B cell (primary cell): ENCODE measurements around the gene C3AR1. TPM values are rescaled to one million over a fixed set of nuclear protein-coding genes. Genes with fewer than 3 reads are reported as not detected.

Experiments used
- ATAC-seq: fragments of 200-7000 bp; cut with Tn5 transposase; one replicate; pipeline ENCODE4 v1.10.0; 2021; ENCODE audit warnings: low read depth, mild to moderate bottlenecking, moderate number of reproducible peaks, moderate library complexity
- CTCF ChIA-PET: fragments of 350-600 bp; sonication (Branson Sonifier 250); formaldehyde crosslinking; loops from one replicate; lab custom pipeline; 2021; ENCODE audit warnings: antibody characterized with exemption, inconsistent platforms; lab: Charles Lee
- POLR2A ChIA-PET: fragments of 350-600 bp; sonication (Branson Sonifier 250); formaldehyde crosslinking; loops from one replicate; lab custom pipeline; 2021; ENCODE audit warnings: antibody characterized with exemption; lab: Charles Lee
- DNase-seq: peaks from one replicate; pipeline ENCODE4 v3.0.0; 2013
- H2AFZ ChIP-seq: 2 replicates; pipeline ENCODE4 v1.6.1; 2012; ENCODE audit warnings: mild to moderate bottlenecking, low read depth, low read length; ENCODE audit not compliant: insufficient read depth, poor library complexity, severe bottlenecking
- H3K27ac ChIP-seq, 2 donors: 1 replicate in 1 of 2; 2 replicates in 1 of 2; pipeline ENCODE4 v1.5.1; 2012 to 2013; ENCODE audit warnings: low read length in 2 of 2, mild to moderate bottlenecking in 2 of 2, moderate library complexity in 1 of 2
- H3K27me3 ChIP-seq, 4 experiments: fragments of 200-600 bp in 1 of 4; sonication (generic) in 1 of 4; replicated peaks in 1 of 4; 1 replicate in 2 of 4; 2 replicates in 2 of 4; pipeline versions ENCODE4 v1.6.1 to v1.7.0; 2013 to 2016; ENCODE audit warnings: low read length in 3 of 4, mild to moderate bottlenecking in 2 of 4, mixed read lengths in 1 of 4, moderate library complexity in 1 of 4; ENCODE audit not compliant: insufficient read depth in 4 of 4, control insufficient read depth in 3 of 4; ENCODE audit errors: control extremely low read depth in 1 of 4
- H3K36me3 ChIP-seq, 2 experiments: replicated peaks in 1 of 2; 1 replicate in 1 of 2; 2 replicates in 1 of 2; pipeline versions ENCODE4 v1.6.1 to v1.7.1; 2013; ENCODE audit warnings: low read length in 1 of 2; ENCODE audit not compliant: insufficient read depth in 2 of 2, control insufficient read depth in 1 of 2; ENCODE audit errors: control extremely low read depth in 1 of 2, extremely low read depth in 1 of 2
- H3K4me1 ChIP-seq, 2 donors: fragments of 200-600 bp in 1 of 2; sonication (generic) in 1 of 2; 1 replicate in 1 of 2; 2 replicates in 1 of 2; pipeline versions ENCODE4 v1.5.1 to v1.6.1; 2013 to 2017; ENCODE audit warnings: low read length in 2 of 2; ENCODE audit not compliant: control insufficient read depth in 2 of 2, insufficient read depth in 2 of 2
- H3K4me2 ChIP-seq: replicated peaks from 2 replicates; pipeline ENCODE3; 2012; ENCODE audit warnings: mild to moderate bottlenecking, low read depth, low read length; ENCODE audit not compliant: poor library complexity, severe bottlenecking
- H3K4me3 ChIP-seq, 5 experiments: fragments of 200-600 bp in 1 of 5; sonication (generic) in 1 of 5; 1 replicate in 3 of 5; 2 replicates in 2 of 5; pipeline versions ENCODE4 v1.5.1 to v1.7.0; 2011 to 2016; ENCODE audit warnings: low read length in 4 of 5, mild to moderate bottlenecking in 4 of 5, low read depth in 2 of 5, control low read depth in 1 of 5, moderate library complexity in 1 of 5; ENCODE audit not compliant: insufficient read depth in 1 of 5; ENCODE audit errors: control extremely low read depth in 1 of 5, extremely low read depth in 1 of 5
- H3K79me2 ChIP-seq: fragments of 200-600 bp; sonication (generic); one replicate; pipeline ENCODE4 v1.6.0; 2016; ENCODE audit warnings: low read length; ENCODE audit not compliant: control insufficient read depth, insufficient read depth
- H3K9ac ChIP-seq: fragments of 200-600 bp; sonication (generic); 2 replicates; pipeline ENCODE4 v1.6.1; 2017; ENCODE audit warnings: mild to moderate bottlenecking, low read length, moderate library complexity
- H3K9me3 ChIP-seq, 3 donors: one replicate each; pipeline versions ENCODE4 v1.6.1 to v1.7.1; 2013; ENCODE audit warnings: low read length in 2 of 3; ENCODE audit not compliant: control insufficient read depth in 2 of 3, insufficient read depth in 1 of 3; ENCODE audit errors: control extremely low read depth in 1 of 3
- H4K20me1 ChIP-seq: 2 replicates; pipeline ENCODE4 v1.6.0; 2012; ENCODE audit warnings: mild to moderate bottlenecking, low read length; ENCODE audit not compliant: insufficient read depth, control insufficient read depth, poor library complexity, severe bottlenecking
- H3K27ac Mint-ChIP-seq: one replicate; pipeline ENCODE4 v1.8.0; 2021; ENCODE audit warnings: mixed read lengths
- H3K27me3 Mint-ChIP-seq: one replicate; pipeline ENCODE4 v1.8.0; 2021; ENCODE audit warnings: mixed read lengths
- H3K4me1 Mint-ChIP-seq: one replicate; pipeline ENCODE4 v1.8.0; 2021; ENCODE audit warnings: mixed read lengths
- H3K4me3 Mint-ChIP-seq: one replicate; pipeline ENCODE4 v1.8.0; 2021; ENCODE audit warnings: mixed read lengths
- H3K9me3 Mint-ChIP-seq: one replicate; pipeline ENCODE4 v1.8.0; 2022; ENCODE audit warnings: mixed read lengths; ENCODE audit not compliant: insufficient read depth
- EZH2 ChIP-seq: IDR thresholded peaks from 2 replicates; pipeline ENCODE4 v1.6.1; 2012; ENCODE audit warnings: borderline replicate concordance, low read depth, mild to moderate bottlenecking, moderate library complexity, low read length; ENCODE audit not compliant: insufficient read depth, poor library complexity, severe bottlenecking
- WGBS: methylation state at CpG from one replicate; pipeline ENCODE4 v1.1.5; 2013; ENCODE audit warnings: missing lambda C conversion rate; ENCODE audit not compliant: insufficient coverage; 5-methylcytosine and 5-hydroxymethylcytosine counted together
- intact Hi-C: fragments of 100-400 bp; cut with micrococcal nuclease; formaldehyde crosslinking; loops from one replicate; pipeline ENCODE4 v1.10.0; 2022
- polyA plus RNA-seq: library from polyadenylated mRNA; depleted of rRNA; stranded (reverse); fragments of >200 nt; gene quantifications from 2 replicates; pipeline ENCODE4 v1.2.3, GENCODE V29; 2012
- total RNA-seq, 2 donors: library from RNA; stranded (reverse); fragments of 120-200 nt in 1 of 2; gene quantifications; 1 replicate in 1 of 2; 2 replicates in 1 of 2; pipeline versions ENCODE4 v1.2.3 to v1.2.4, GENCODE V29; 2013 to 2022
- TF ChIP-seq, protein P1 (sequence below): fragments of 200-600 bp; IDR thresholded peaks from one replicate; pipeline ENCODE4 v1.8.0; 2022; ENCODE audit warnings: antibody characterized with exemption, mild to moderate bottlenecking

The C3AR1 gene
- total and polyA plus RNA-seq, 2 donors (not counting 1 experiment from before 2014, with no cell fraction given): 0.13 to 0.64 TPM

DNA sequence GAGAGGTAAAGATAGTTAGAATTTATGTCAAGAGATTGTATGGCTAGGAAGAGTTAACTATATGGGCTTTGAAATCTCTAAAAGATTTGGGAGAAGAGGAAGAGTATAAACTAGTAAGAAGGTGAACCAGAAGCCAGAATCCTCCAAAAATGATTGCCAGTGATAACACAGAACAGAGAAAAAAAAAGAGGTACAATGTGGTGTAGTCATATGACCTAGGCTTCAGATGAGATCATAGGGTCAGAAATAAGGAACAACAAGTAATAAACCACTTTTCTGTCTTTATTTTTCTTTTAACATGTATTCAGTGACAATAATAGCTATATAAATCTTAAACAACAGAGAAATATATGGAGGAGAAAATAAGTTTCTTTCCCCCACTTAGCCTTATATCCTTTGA, 14.0 kb upstream of the C3AR1 start:
- ChIA-PET CTCF (interaction anchor here (0.8 to 1.0 kb wide), 2 partner anchors 34 to 42 kb away, joined by 3 to 6 read pairs; no protein-coding TSS in a partner anchor), POLR2A (interaction anchor here (1.0 kb wide), 1 partner anchor 53 kb away, joined by 3 read pairs; no protein-coding TSS in a partner anchor)
- no peaks in the 10 kb centered on the region for H3K36me3 ChIP-seq
- H3K4me3 ChIP-seq: no peak overlapping the region
- no peaks in the 10 kb centered on the region for H3K9me3 ChIP-seq
- no peak overlapping the region for H3K9ac ChIP-seq
- H3K4me2 ChIP-seq: peak overlapping the region; percentile 79
- TF ChIP-seq EZH2: no peak
- TF ChIP-seq, protein P1, sequence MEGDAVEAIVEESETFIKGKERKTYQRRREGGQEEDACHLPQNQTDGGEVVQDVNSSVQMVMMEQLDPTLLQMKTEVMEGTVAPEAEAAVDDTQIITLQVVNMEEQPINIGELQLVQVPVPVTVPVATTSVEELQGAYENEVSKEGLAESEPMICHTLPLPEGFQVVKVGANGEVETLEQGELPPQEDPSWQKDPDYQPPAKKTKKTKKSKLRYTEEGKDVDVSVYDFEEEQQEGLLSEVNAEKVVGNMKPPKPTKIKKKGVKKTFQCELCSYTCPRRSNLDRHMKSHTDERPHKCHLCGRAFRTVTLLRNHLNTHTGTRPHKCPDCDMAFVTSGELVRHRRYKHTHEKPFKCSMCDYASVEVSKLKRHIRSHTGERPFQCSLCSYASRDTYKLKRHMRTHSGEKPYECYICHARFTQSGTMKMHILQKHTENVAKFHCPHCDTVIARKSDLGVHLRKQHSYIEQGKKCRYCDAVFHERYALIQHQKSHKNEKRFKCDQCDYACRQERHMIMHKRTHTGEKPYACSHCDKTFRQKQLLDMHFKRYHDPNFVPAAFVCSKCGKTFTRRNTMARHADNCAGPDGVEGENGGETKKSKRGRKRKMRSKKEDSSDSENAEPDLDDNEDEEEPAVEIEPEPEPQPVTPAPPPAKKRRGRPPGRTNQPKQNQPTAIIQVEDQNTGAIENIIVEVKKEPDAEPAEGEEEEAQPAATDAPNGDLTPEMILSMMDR: no peak
- H3K27ac Mint-ChIP-seq: peak overlapping the region; percentile 50
- ATAC-seq: no peak
- peak overlapping the region; percentile 44 for H3K4me3 Mint-ChIP-seq
- no peaks in the 10 kb centered on the region for H4K20me1 ChIP-seq
- H3K9me3 Mint-ChIP-seq: no peaks in the 10 kb centered on the region
- peaks cover 31% of the 10 kb centered on the region in 2 donors for H3K4me1 ChIP-seq
- peaks cover 67% of the 10 kb centered on the region for H3K79me2 ChIP-seq
- intact Hi-C loops: no loop called here
- no peaks in the 10 kb centered on the region for H3K27me3 ChIP-seq
- peaks cover 52% of the 10 kb centered on the region for H3K4me1 Mint-ChIP-seq
- H3K27me3 Mint-ChIP-seq: no peaks in the 10 kb centered on the region
- peak; percentile 71 for DNase-seq
- peak overlapping the region; percentile 27 for H2AFZ ChIP-seq
- peak overlapping the region; percentile 0 to 98 for H3K27ac ChIP-seq

DNA sequence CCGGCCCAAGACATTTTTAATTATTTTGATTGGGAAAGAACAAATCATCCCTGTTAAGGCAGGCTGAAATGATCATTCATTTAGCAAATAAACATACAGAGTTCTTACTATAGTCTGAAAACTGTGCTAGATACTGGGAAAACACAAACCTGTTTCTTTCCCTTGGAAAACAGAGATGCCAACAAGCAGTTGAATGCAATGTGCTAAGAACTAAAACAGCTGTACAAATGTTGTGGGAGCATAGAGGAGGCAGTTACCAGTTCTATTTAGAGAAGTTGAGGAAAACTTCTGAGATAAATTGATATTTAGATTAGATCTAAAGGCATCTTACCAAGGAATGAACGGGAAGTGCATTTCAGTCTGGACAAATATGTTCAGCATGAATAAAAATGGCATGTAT, 12.8 kb upstream of the C3AR1 start:
- CTCF ChIA-PET: interaction anchor here (0.9 to 2.9 kb wide), 12 partner anchors 9 to 218 kb away, joined by 3 to 40 read pairs (median 4); no protein-coding TSS in a partner anchor
- H2AFZ ChIP-seq: peak overlapping the region; percentile 27

More for the DNA sequence above, 12.8 kb upstream of the C3AR1 start:
- TF ChIP-seq, protein P1: no peak
- TF ChIP-seq EZH2: no peak
- ATAC-seq: no peak
- Histone ChIP-seq H3K9ac (no peak overlapping the region), H3K4me3 (no peak overlapping the region), H3K27ac (no peak overlapping the region), H3K36me3 (no peaks in the 10 kb centered on the region), H3K4me2 (no peak overlapping the region), H3K79me2 (peaks cover 55% of the 10 kb centered on the region), H3K9me3 (no peaks in the 10 kb centered on the region), H3K27me3 (no peaks in the 10 kb centered on the region), H4K20me1 (no peaks in the 10 kb centered on the region), H3K4me1 (peaks cover 28 to 29% of the 10 kb centered on the region in 2 donors)
- H3K27ac Mint-ChIP-seq: peak overlapping the region; percentile 10
- DNase-seq: no peak
- peak overlapping the region; percentile 1 for H3K4me3 Mint-ChIP-seq
- POLR2A ChIA-PET: interaction anchor here (0.7 kb wide), 1 partner anchor 118 kb away, joined by 4 read pairs; no protein-coding TSS in a partner anchor
- H3K27me3 Mint-ChIP-seq: no peaks in the 10 kb centered on the region
- 100% methylated on average over 1 of the region's 2 CpGs for WGBS
- H3K4me1 Mint-ChIP-seq: peaks cover 43% of the 10 kb centered on the region
- H3K9me3 Mint-ChIP-seq: no peaks in the 10 kb centered on the region
- intact Hi-C loops: loop anchor here (1.0 kb wide), 2 partner anchors 33 to 146 kb away; no protein-coding TSS in a partner anchor
